GM21786 (cell line): ENCODE results near the gene ADGRB3.

Source experiments
- ATAC-seq: cut with Tn5 transposase; IDR thresholded peaks from one replicate; pipeline ENCODE4 v1.9.1; 2021; ENCODE audit not compliant: unreplicated experiment

ADGRB3 gene

GRCh38 chr6:69018906-69019305, 383.8 kb downstream of the ADGRB3 start:
- no peak for ATAC-seq

- no peak for ATAC-seq
Observed at GRCh38 chr6:69019832-69020231, 384.8 kb downstream of the ADGRB3 start.

GRCh38 chr6:69022993-69023392, 387.9 kb downstream of the ADGRB3 start:
- ATAC-seq, result no peak

GRCh38 chr6:69026243-69026642, 391.2 kb downstream of the ADGRB3 start:
- no peak for ATAC-seq

GRCh38 chr6:69026715-69027114, 391.6 kb downstream of the ADGRB3 start:
- ATAC-seq, result no peak

- no peak for ATAC-seq
Observed at GRCh38 chr6:69027861-69028260, 392.8 kb downstream of the ADGRB3 start.

GRCh38 chr6:69038841-69039240, 403.8 kb downstream of the ADGRB3 start:
- ATAC-seq, result no peak

GRCh38 chr6:69042297-69042696, 407.2 kb downstream of the ADGRB3 start:
- ATAC-seq, result no peak

GRCh38 chr6:69044534-69044933, 409.5 kb downstream of the ADGRB3 start:
- no peak for ATAC-seq

- ATAC-seq, result no peak
Observed at GRCh38 chr6:69059413-69059812, 424.3 kb downstream of the ADGRB3 start.

- no peak for ATAC-seq
Observed at GRCh38 chr6:69061066-69061465, 426.0 kb downstream of the ADGRB3 start.

- no peak for ATAC-seq
Observed at GRCh38 chr6:69063401-69063800, 428.3 kb downstream of the ADGRB3 start.

- no peak for ATAC-seq
Observed at GRCh38 chr6:69064226-69064625, 429.1 kb downstream of the ADGRB3 start.

GRCh38 chr6:69069881-69070280, 434.8 kb downstream of the ADGRB3 start:
- no peak for ATAC-seq

- no peak for ATAC-seq
Observed at GRCh38 chr6:69072796-69073195, 437.7 kb downstream of the ADGRB3 start.

GRCh38 chr6:69084746-69085335, 449.8 kb downstream of the ADGRB3 start:
- no peak for ATAC-seq

- no peak for ATAC-seq
Observed at GRCh38 chr6:69086689-69087088, 451.6 kb downstream of the ADGRB3 start.

GRCh38 chr6:69089539-69089938, 454.5 kb downstream of the ADGRB3 start:
- no peak for ATAC-seq

- no peak for ATAC-seq
Observed at GRCh38 chr6:69090132-69090531, 455.1 kb downstream of the ADGRB3 start.

GRCh38 chr6:69096681-69097080, 461.6 kb downstream of the ADGRB3 start:
- ATAC-seq, result no peak

GRCh38 chr6:69097948-69098347, 462.9 kb downstream of the ADGRB3 start:
- no peak for ATAC-seq

GRCh38 chr6:69098910-69099309, 463.8 kb downstream of the ADGRB3 start:
- ATAC-seq, result no peak

GRCh38 chr6:69100772-69101171, 465.7 kb downstream of the ADGRB3 start:
- no peak for ATAC-seq
